B cell (primary cell): Measurements from ENCODE around the gene EYA4. TPM values are rescaled to one million over a fixed set of nuclear protein-coding genes. Genes with fewer than 3 reads are reported as not detected.

Source experiments
- ATAC-seq: fragments of 200-7000 bp; cut with Tn5 transposase; one replicate; pipeline ENCODE4 v1.10.0; 2021; ENCODE audit warnings: low read depth, mild to moderate bottlenecking, moderate number of reproducible peaks, moderate library complexity
- CTCF ChIA-PET: fragments of 350-600 bp; sonication (Branson Sonifier 250); formaldehyde crosslinking; loops from one replicate; lab custom pipeline; 2021; ENCODE audit warnings: antibody characterized with exemption, inconsistent platforms; lab: Charles Lee
- POLR2A ChIA-PET: fragments of 350-600 bp; sonication (Branson Sonifier 250); formaldehyde crosslinking; loops from one replicate; lab custom pipeline; 2021; ENCODE audit warnings: antibody characterized with exemption; lab: Charles Lee
- DNase-seq: peaks from one replicate; pipeline ENCODE4 v3.0.0; 2013
- H2AFZ ChIP-seq: 2 replicates; pipeline ENCODE4 v1.6.1; 2012; ENCODE audit warnings: mild to moderate bottlenecking, low read depth, low read length; ENCODE audit not compliant: insufficient read depth, poor library complexity, severe bottlenecking
- H3K27ac ChIP-seq, 2 donors: 1 replicate in 1 of 2; 2 replicates in 1 of 2; pipeline ENCODE4 v1.5.1; 2012 to 2013; ENCODE audit warnings: low read length in 2 of 2, mild to moderate bottlenecking in 2 of 2, moderate library complexity in 1 of 2
- H3K27me3 ChIP-seq, 4 experiments: fragments of 200-600 bp in 1 of 4; sonication (generic) in 1 of 4; replicated peaks in 1 of 4; 1 replicate in 2 of 4; 2 replicates in 2 of 4; pipeline versions ENCODE4 v1.6.1 to v1.7.0; 2013 to 2016; ENCODE audit warnings: low read length in 3 of 4, mild to moderate bottlenecking in 2 of 4, mixed read lengths in 1 of 4, moderate library complexity in 1 of 4; ENCODE audit not compliant: insufficient read depth in 4 of 4, control insufficient read depth in 3 of 4; ENCODE audit errors: control extremely low read depth in 1 of 4
- H3K36me3 ChIP-seq, 2 experiments: replicated peaks in 1 of 2; 1 replicate in 1 of 2; 2 replicates in 1 of 2; pipeline versions ENCODE4 v1.6.1 to v1.7.1; 2013; ENCODE audit warnings: low read length in 1 of 2; ENCODE audit not compliant: insufficient read depth in 2 of 2, control insufficient read depth in 1 of 2; ENCODE audit errors: control extremely low read depth in 1 of 2, extremely low read depth in 1 of 2
- H3K4me1 ChIP-seq, 2 donors: fragments of 200-600 bp in 1 of 2; sonication (generic) in 1 of 2; 1 replicate in 1 of 2; 2 replicates in 1 of 2; pipeline versions ENCODE4 v1.5.1 to v1.6.1; 2013 to 2017; ENCODE audit warnings: low read length in 2 of 2; ENCODE audit not compliant: control insufficient read depth in 2 of 2, insufficient read depth in 2 of 2
- H3K4me2 ChIP-seq: replicated peaks from 2 replicates; pipeline ENCODE3; 2012; ENCODE audit warnings: mild to moderate bottlenecking, low read depth, low read length; ENCODE audit not compliant: poor library complexity, severe bottlenecking
- H3K4me3 ChIP-seq, 5 experiments: fragments of 200-600 bp in 1 of 5; sonication (generic) in 1 of 5; 1 replicate in 3 of 5; 2 replicates in 2 of 5; pipeline versions ENCODE4 v1.5.1 to v1.7.0; 2011 to 2016; ENCODE audit warnings: low read length in 4 of 5, mild to moderate bottlenecking in 4 of 5, low read depth in 2 of 5, control low read depth in 1 of 5, moderate library complexity in 1 of 5; ENCODE audit not compliant: insufficient read depth in 1 of 5; ENCODE audit errors: control extremely low read depth in 1 of 5, extremely low read depth in 1 of 5
- H3K79me2 ChIP-seq: fragments of 200-600 bp; sonication (generic); one replicate; pipeline ENCODE4 v1.6.0; 2016; ENCODE audit warnings: low read length; ENCODE audit not compliant: control insufficient read depth, insufficient read depth
- H3K9ac ChIP-seq: fragments of 200-600 bp; sonication (generic); 2 replicates; pipeline ENCODE4 v1.6.1; 2017; ENCODE audit warnings: mild to moderate bottlenecking, low read length, moderate library complexity
- H3K9me3 ChIP-seq, 3 donors: one replicate each; pipeline versions ENCODE4 v1.6.1 to v1.7.1; 2013; ENCODE audit warnings: low read length in 2 of 3; ENCODE audit not compliant: control insufficient read depth in 2 of 3, insufficient read depth in 1 of 3; ENCODE audit errors: control extremely low read depth in 1 of 3
- H4K20me1 ChIP-seq: 2 replicates; pipeline ENCODE4 v1.6.0; 2012; ENCODE audit warnings: mild to moderate bottlenecking, low read length; ENCODE audit not compliant: insufficient read depth, control insufficient read depth, poor library complexity, severe bottlenecking
- H3K27ac Mint-ChIP-seq: one replicate; pipeline ENCODE4 v1.8.0; 2021; ENCODE audit warnings: mixed read lengths
- H3K27me3 Mint-ChIP-seq: one replicate; pipeline ENCODE4 v1.8.0; 2021; ENCODE audit warnings: mixed read lengths
- H3K4me1 Mint-ChIP-seq: one replicate; pipeline ENCODE4 v1.8.0; 2021; ENCODE audit warnings: mixed read lengths
- H3K4me3 Mint-ChIP-seq: one replicate; pipeline ENCODE4 v1.8.0; 2021; ENCODE audit warnings: mixed read lengths
- H3K9me3 Mint-ChIP-seq: one replicate; pipeline ENCODE4 v1.8.0; 2022; ENCODE audit warnings: mixed read lengths; ENCODE audit not compliant: insufficient read depth
- EZH2 ChIP-seq: IDR thresholded peaks from 2 replicates; pipeline ENCODE4 v1.6.1; 2012; ENCODE audit warnings: borderline replicate concordance, low read depth, mild to moderate bottlenecking, moderate library complexity, low read length; ENCODE audit not compliant: insufficient read depth, poor library complexity, severe bottlenecking
- WGBS: methylation state at CpG from one replicate; pipeline ENCODE4 v1.1.5; 2013; ENCODE audit warnings: missing lambda C conversion rate; ENCODE audit not compliant: insufficient coverage; 5-methylcytosine and 5-hydroxymethylcytosine counted together
- intact Hi-C: fragments of 100-400 bp; cut with micrococcal nuclease; formaldehyde crosslinking; loops from one replicate; pipeline ENCODE4 v1.10.0; 2022
- polyA plus RNA-seq: library from polyadenylated mRNA; depleted of rRNA; stranded (reverse); fragments of >200 nt; gene quantifications from 2 replicates; pipeline ENCODE4 v1.2.3, GENCODE V29; 2012
- total RNA-seq, 2 donors: library from RNA; stranded (reverse); fragments of 120-200 nt in 1 of 2; gene quantifications; 1 replicate in 1 of 2; 2 replicates in 1 of 2; pipeline versions ENCODE4 v1.2.3 to v1.2.4, GENCODE V29; 2013 to 2022
- TF ChIP-seq, protein P1 (sequence below): fragments of 200-600 bp; IDR thresholded peaks from one replicate; pipeline ENCODE4 v1.8.0; 2022; ENCODE audit warnings: antibody characterized with exemption, mild to moderate bottlenecking

Gene EYA4
- total and polyA plus RNA-seq, 2 donors (not counting 1 experiment from before 2014, with no cell fraction given): 0.49 TPM; not detected in 1

DNA sequence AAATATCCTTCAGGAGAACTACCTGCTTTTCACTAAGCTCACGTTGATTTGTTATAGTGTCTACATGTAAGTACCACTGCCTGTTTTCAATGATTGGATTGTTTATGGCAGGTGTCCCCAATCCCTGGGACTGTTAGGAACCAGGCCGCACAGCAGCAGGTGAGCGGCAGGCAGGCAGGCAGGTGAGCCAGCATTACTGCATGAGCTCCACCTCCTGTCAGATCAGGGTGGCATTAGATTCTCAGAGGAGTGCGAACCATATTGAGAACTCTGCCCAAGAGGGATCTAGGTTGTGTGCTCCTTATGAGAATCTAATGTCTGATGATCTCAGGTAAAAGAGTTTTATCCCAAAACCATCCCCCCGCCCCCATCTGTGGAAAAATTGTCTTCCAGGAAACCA lies 303.3 kb downstream of the EYA4 start:
- no peak overlapping the region for H3K4me3 ChIP-seq
- ATAC-seq (no peak), DNase-seq (no peak)
- no peak overlapping the region for H3K27ac Mint-ChIP-seq
- CTCF ChIA-PET: no interaction called here
- 100% methylated on average over 2 of the region's 5 CpGs for WGBS
- H2AFZ ChIP-seq: no peak overlapping the region
- no peaks in the 10 kb centered on the region for H4K20me1 ChIP-seq
- POLR2A ChIA-PET: no interaction called here
- H3K9ac ChIP-seq: no peak overlapping the region
- intact Hi-C loops: no loop called here
- no peaks in the 10 kb centered on the region for H3K4me1 Mint-ChIP-seq
- H3K4me1 ChIP-seq: no peaks in the 10 kb centered on the region
- no peaks in the 10 kb centered on the region for H3K9me3 Mint-ChIP-seq
- no peak for TF ChIP-seq EZH2
- TF ChIP-seq, protein P1, sequence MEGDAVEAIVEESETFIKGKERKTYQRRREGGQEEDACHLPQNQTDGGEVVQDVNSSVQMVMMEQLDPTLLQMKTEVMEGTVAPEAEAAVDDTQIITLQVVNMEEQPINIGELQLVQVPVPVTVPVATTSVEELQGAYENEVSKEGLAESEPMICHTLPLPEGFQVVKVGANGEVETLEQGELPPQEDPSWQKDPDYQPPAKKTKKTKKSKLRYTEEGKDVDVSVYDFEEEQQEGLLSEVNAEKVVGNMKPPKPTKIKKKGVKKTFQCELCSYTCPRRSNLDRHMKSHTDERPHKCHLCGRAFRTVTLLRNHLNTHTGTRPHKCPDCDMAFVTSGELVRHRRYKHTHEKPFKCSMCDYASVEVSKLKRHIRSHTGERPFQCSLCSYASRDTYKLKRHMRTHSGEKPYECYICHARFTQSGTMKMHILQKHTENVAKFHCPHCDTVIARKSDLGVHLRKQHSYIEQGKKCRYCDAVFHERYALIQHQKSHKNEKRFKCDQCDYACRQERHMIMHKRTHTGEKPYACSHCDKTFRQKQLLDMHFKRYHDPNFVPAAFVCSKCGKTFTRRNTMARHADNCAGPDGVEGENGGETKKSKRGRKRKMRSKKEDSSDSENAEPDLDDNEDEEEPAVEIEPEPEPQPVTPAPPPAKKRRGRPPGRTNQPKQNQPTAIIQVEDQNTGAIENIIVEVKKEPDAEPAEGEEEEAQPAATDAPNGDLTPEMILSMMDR: no peak
- H3K79me2 ChIP-seq: no peaks in the 10 kb centered on the region
- H3K4me2 ChIP-seq: no peak overlapping the region
- no peaks in the 10 kb centered on the region for H3K9me3 ChIP-seq
- H3K27me3 ChIP-seq: peaks cover 0 to 8% (median 1%) of the 10 kb centered on the region in 4 experiments
- no peaks in the 10 kb centered on the region for H3K36me3 ChIP-seq
- H3K27me3 Mint-ChIP-seq: peaks cover 20% of the 10 kb centered on the region
- no peak overlapping the region for H3K27ac ChIP-seq
- no peak overlapping the region for H3K4me3 Mint-ChIP-seq

DNA sequence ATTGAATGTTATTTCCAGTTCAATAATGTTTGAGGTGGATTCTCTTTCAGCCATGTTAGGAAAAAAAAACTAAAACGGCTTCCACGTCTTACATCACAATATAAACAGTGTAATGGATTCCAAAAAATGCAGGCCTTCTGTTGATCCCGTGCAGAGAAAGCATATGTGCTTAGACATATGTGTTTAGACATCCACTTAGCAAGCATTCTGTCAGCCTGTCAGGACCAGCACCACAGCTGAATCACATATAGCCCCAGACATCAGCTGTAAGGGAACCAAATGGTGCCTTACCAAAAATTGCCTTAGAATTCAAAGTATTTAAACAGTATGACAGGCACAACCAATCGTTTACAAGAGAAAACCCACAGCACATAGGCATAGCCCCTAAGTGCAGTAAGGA lies 304.9 kb downstream of the EYA4 start:
- Mint-ChIP-seq H3K4me3 (no peak overlapping the region), H3K27ac (no peak overlapping the region), H3K4me1 (no peaks in the 10 kb centered on the region), H3K9me3 (no peaks in the 10 kb centered on the region), H3K27me3 (peaks cover 19% of the 10 kb centered on the region)
- CTCF ChIA-PET: no interaction called here
- POLR2A ChIA-PET: no interaction called here
- H3K27me3 ChIP-seq: peaks cover 0 to 8% (median 0%) of the 10 kb centered on the region in 4 experiments
- DNase-seq (no peak), ATAC-seq (no peak)
- H3K4me3 ChIP-seq: no peak overlapping the region
- H3K9me3 ChIP-seq: no peaks in the 10 kb centered on the region
- H3K36me3 ChIP-seq: no peaks in the 10 kb centered on the region
- TF ChIP-seq EZH2: no peak
- TF ChIP-seq, protein P1: no peak
- H3K27ac ChIP-seq: no peak overlapping the region
- intact Hi-C loops: no loop called here
- H2AFZ ChIP-seq: no peak overlapping the region
- WGBS: 60% methylated on average over 1 of the region's 4 CpGs
- no peaks in the 10 kb centered on the region for H4K20me1 ChIP-seq
- no peak overlapping the region for H3K4me2 ChIP-seq
- H3K79me2 ChIP-seq: no peaks in the 10 kb centered on the region
- no peak overlapping the region for H3K9ac ChIP-seq
- no peaks in the 10 kb centered on the region for H3K4me1 ChIP-seq
